BJ (cell line): ENCODE results near the gene ARHGEF28. TPM values are rescaled to one million over a fixed set of nuclear protein-coding genes. Genes with fewer than 3 reads are reported as not detected.

Experiments used
- CTCF ChIA-PET: fragments of 350-600 bp; formaldehyde crosslinking; extraction: SDS; loops from one replicate; lab custom pipeline; 2021; ENCODE audit warnings: antibody characterized with exemption, inconsistent platforms; lab: Yijun Ruan, JAX
- POLR2A ChIA-PET: fragments of 300-600 bp; sonication (Branson Sonifier 250); formaldehyde crosslinking; extraction: SDS; loops from one replicate; lab custom pipeline; 2021; ENCODE audit warnings: antibody characterized with exemption; lab: Charles Lee
- DNase-seq: peaks from one replicate; pipeline ENCODE4 v3.0.0-alpha.2; 2011; ENCODE audit warnings: low read depth
- H3K27me3 ChIP-seq: 2 replicates; pipeline ENCODE4 v1.6.0; 2011; ENCODE audit warnings: low read length; ENCODE audit not compliant: control insufficient read depth, insufficient read depth
- H3K36me3 ChIP-seq: 2 replicates; pipeline ENCODE4 v1.5.1; 2011; ENCODE audit warnings: low read length; ENCODE audit not compliant: control insufficient read depth, insufficient read depth
- H3K4me3 ChIP-seq: 2 replicates; pipeline ENCODE4 v1.5.1; 2011; ENCODE audit warnings: low read depth, mild to moderate bottlenecking, control low read depth, low read length
- CTCF ChIP-seq: IDR thresholded peaks from 2 replicates; pipeline ENCODE4 v1.5.1; 2011; ENCODE audit warnings: low read depth, mild to moderate bottlenecking, control low read depth, inconsistent platforms, low read length, moderate library complexity; ENCODE audit not compliant: insufficient read depth
- polyA plus RNA-seq: library from polyadenylated mRNA; depleted of rRNA; stranded (reverse); fragments of >200 nt; gene quantifications from 2 replicates; pipeline ENCODE4 v1.2.3, GENCODE V29; 2011

The ARHGEF28 gene
- polyA plus RNA-seq, 1 experiment = 2.8 TPM

DNA sequence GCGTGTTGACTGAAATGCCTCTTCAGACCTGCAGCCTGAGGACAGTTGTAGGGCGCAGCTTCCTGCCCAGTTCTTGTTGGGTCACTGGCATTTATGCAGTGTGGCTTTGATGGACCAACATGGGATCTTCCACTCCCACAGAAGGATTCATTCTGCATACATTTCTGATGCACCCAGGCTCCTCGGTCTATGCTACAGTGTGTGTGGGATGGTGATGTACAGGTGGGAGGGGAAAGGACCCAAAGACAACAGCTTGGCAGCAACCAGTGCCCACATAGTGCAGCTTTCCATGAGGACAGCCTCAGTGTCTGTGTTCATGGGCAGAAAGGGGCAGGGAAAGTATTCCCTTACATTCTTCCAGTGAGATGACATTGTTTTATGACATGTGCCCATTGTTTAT lies 237.9 kb downstream of the ARHGEF28 start:
- peaks cover 2% of the 10 kb centered on the region for H3K36me3 ChIP-seq
- no peak for TF ChIP-seq CTCF
- CTCF ChIA-PET = no interaction called here
- H3K4me3 ChIP-seq = no peak overlapping the region
- H3K27me3 ChIP-seq = no peaks in the 10 kb centered on the region
- no peak for DNase-seq
- POLR2A ChIA-PET = no interaction called here

GRCh38 chr5:73865315-73865714 lies 239.3 kb downstream of the ARHGEF28 start:
- ChIA-PET POLR2A (no interaction called here), CTCF (no interaction called here)
- H3K36me3 ChIP-seq = peaks cover 2% of the 10 kb centered on the region
- H3K4me3 ChIP-seq = no peak overlapping the region
- no peak for TF ChIP-seq CTCF
- no peak for DNase-seq
- no peaks in the 10 kb centered on the region for H3K27me3 ChIP-seq

- Histone ChIP-seq H3K36me3 (peaks cover 2% of the 10 kb centered on the region), H3K4me3 (no peak overlapping the region), H3K27me3 (no peaks in the 10 kb centered on the region)
- peak; percentile 26 for DNase-seq
- POLR2A ChIA-PET = no interaction called here
- CTCF ChIA-PET = interaction anchor here (0.5 to 1.7 kb wide), 3 partner anchors 50 to 276 kb away, joined by 3 to 4 read pairs (median 3); no protein-coding TSS in a partner anchor
- TF ChIP-seq CTCF = no peak
Observed at GRCh38 chr5:73867345-73868335, 241.6 kb downstream of the ARHGEF28 start.

DNA sequence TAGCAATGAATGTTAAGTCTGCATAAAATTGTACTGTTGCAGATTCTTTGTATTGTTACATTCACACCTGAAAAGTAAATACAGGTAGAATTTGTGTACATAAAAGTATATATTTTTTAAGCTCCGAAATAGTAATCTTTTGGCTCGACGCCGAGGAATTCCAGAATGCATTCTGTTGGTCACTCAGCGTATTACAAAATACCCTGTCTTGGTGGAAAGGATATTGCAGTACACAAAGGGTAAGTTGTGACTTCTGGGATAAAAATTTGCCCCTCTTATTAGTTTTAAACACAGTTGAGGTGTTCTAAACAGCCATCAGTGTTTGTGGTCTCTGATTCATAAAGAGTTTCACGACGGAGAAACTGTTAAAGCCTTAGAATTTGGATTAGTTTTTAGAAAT lies 257.6 kb downstream of the ARHGEF28 start:
- TF ChIP-seq CTCF = no peak
- POLR2A ChIA-PET = no interaction called here
- CTCF ChIA-PET = interaction anchor here (1.0 kb wide), 1 partner anchor 790 kb away, joined by 3 read pairs; no protein-coding TSS in a partner anchor
- no peak for DNase-seq
- H3K36me3 ChIP-seq = no peaks in the 10 kb centered on the region
- no peak overlapping the region for H3K4me3 ChIP-seq
- no peaks in the 10 kb centered on the region for H3K27me3 ChIP-seq

- POLR2A ChIA-PET = no interaction called here
- no peak for DNase-seq
- no peaks in the 10 kb centered on the region for H3K27me3 ChIP-seq
- H3K36me3 ChIP-seq = no peaks in the 10 kb centered on the region
- CTCF ChIA-PET = interaction anchor here (0.6 kb wide), 1 partner anchor 657 kb away, joined by 3 read pairs; no protein-coding TSS in a partner anchor
- no peak overlapping the region for H3K4me3 ChIP-seq
- TF ChIP-seq CTCF = no peak
Observed at GRCh38 chr5:73887688-73888087, 261.7 kb downstream of the ARHGEF28 start.
